Esophagus muscularis mucosa (tissue), 4 donors: ENCODE measurements around the gene ERH.

ENCODE experiments used
- EP300 ChIP-seq: sonication (generic); formaldehyde crosslinking; IDR thresholded peaks from one replicate; pipeline ENCODE4 v1.6.1; 2017; ENCODE audit warnings: antibody characterized with exemption
- POLR2A ChIP-seq: fragments of 450-650 bp; IDR thresholded peaks from one replicate; pipeline ENCODE4 v1.6.1; 2017; ENCODE audit warnings: antibody characterized with exemption, moderate library complexity, mild to moderate bottlenecking, low read depth
- TF ChIP-seq, protein P1 (sequence below), 3 experiments: fragments of 200-600 bp in 2 of 3; fragments of 450-650 bp in 1 of 3; sonication (generic) in 2 of 3; IDR thresholded peaks; one replicate each; pipeline ENCODE4 v1.5.1; 2017 to 2019; ENCODE audit warnings: antibody characterized with exemption in 3 of 3, mild to moderate bottlenecking in 2 of 3, moderate library complexity in 1 of 3

DNA sequence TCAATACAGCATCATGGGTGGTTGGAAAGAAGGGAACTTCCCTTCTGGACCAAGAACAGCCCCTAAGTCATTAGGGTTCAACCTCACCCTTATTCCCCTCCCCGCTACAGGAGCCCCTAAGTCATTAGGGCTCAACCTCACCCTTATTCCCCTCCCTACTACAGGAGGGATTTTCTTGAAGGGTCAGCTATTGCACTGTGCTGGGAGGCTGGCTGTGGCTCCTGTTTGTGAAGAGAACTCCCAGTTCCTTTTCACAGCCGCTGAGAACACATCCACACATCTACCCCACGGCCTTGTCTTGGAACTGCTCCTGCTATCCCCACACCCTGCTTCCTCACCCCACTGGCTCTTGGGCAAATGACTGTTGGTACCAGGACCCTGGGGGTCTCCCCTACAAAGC, 44.9 kb downstream of the ERH start:
- TF ChIP-seq EP300, result no peak
- TF ChIP-seq, protein P1, sequence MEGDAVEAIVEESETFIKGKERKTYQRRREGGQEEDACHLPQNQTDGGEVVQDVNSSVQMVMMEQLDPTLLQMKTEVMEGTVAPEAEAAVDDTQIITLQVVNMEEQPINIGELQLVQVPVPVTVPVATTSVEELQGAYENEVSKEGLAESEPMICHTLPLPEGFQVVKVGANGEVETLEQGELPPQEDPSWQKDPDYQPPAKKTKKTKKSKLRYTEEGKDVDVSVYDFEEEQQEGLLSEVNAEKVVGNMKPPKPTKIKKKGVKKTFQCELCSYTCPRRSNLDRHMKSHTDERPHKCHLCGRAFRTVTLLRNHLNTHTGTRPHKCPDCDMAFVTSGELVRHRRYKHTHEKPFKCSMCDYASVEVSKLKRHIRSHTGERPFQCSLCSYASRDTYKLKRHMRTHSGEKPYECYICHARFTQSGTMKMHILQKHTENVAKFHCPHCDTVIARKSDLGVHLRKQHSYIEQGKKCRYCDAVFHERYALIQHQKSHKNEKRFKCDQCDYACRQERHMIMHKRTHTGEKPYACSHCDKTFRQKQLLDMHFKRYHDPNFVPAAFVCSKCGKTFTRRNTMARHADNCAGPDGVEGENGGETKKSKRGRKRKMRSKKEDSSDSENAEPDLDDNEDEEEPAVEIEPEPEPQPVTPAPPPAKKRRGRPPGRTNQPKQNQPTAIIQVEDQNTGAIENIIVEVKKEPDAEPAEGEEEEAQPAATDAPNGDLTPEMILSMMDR (IDR thresholded peaks at IDR 0.05), result no peak
- TF ChIP-seq POLR2A, result no peak
